ENCODE results near the gene KCNQ1.

The KCNQ1 gene

GRCh38 chr11:2760196-2760871, 315.5 kb downstream of the KCNQ1 start:
- DNase-seq: no peak

GRCh38 chr11:2761131-2762030, 316.6 kb downstream of the KCNQ1 start:
- no peak for DNase-seq

- DNase-seq: no peak
Observed at GRCh38 chr11:2762031-2762380, 317.2 kb downstream of the KCNQ1 start.

GRCh38 chr11:2762451-2762850, 317.6 kb downstream of the KCNQ1 start:
- DNase-seq: no peak

GRCh38 chr11:2763984-2764383, 319.2 kb downstream of the KCNQ1 start:
- DNase-seq: no peak

GRCh38 chr11:2765491-2765890, 320.7 kb downstream of the KCNQ1 start:
- no peak for DNase-seq

- DNase-seq: no peak
Observed at GRCh38 chr11:2766166-2766565, 321.4 kb downstream of the KCNQ1 start.

- no peak for DNase-seq
Observed at GRCh38 chr11:2767071-2767470, 322.3 kb downstream of the KCNQ1 start.

- no peak for DNase-seq
Observed at GRCh38 chr11:2767801-2768200, 323.0 kb downstream of the KCNQ1 start.

GRCh38 chr11:2768471-2769408, 323.9 kb downstream of the KCNQ1 start:
- no peak for DNase-seq

GRCh38 chr11:2769409-2770095, 324.7 kb downstream of the KCNQ1 start:
- no peak for DNase-seq

- no peak for DNase-seq
Observed at GRCh38 chr11:2770096-2770751, 325.4 kb downstream of the KCNQ1 start.

GRCh38 chr11:2770761-2771301, 326.0 kb downstream of the KCNQ1 start:
- no peak for DNase-seq

GRCh38 chr11:2771758-2772466, 327.1 kb downstream of the KCNQ1 start:
- no peak for DNase-seq

GRCh38 chr11:2772544-2773031, 327.8 kb downstream of the KCNQ1 start:
- no peak for DNase-seq

- DNase-seq: no peak
Observed at GRCh38 chr11:2774173-2775082, 329.6 kb downstream of the KCNQ1 start.

GRCh38 chr11:2775083-2775625, 330.3 kb downstream of the KCNQ1 start:
- no peak for DNase-seq

GRCh38 chr11:2775626-2776350, 331.0 kb downstream of the KCNQ1 start:
- no peak for DNase-seq
